GM21717 (cell line): ENCODE results near the gene TBC1D5.

Experiments used
- ATAC-seq: cut with Tn5 transposase; IDR thresholded peaks from one replicate; pipeline ENCODE4 v1.9.1; 2021; ENCODE audit warnings: mild to moderate bottlenecking, moderate library complexity; ENCODE audit not compliant: unreplicated experiment

Gene TBC1D5

GRCh38 chr3:17320266-17320665 is 422.2 kb downstream of the TBC1D5 start:
- ATAC-seq: no peak

GRCh38 chr3:17315897-17316296 is 426.5 kb downstream of the TBC1D5 start:
- ATAC-seq: no peak

GRCh38 chr3:17314171-17314570 is 428.3 kb downstream of the TBC1D5 start:
- no peak for ATAC-seq

GRCh38 chr3:17313746-17314145 is 428.7 kb downstream of the TBC1D5 start:
- ATAC-seq: no peak

GRCh38 chr3:17310983-17311382 is 431.4 kb downstream of the TBC1D5 start:
- no peak for ATAC-seq

- no peak for ATAC-seq
These were observed 434.5 kb downstream of the TBC1D5 start for GRCh38 chr3:17307887-17308286.

GRCh38 chr3:17307482-17307881 is 434.9 kb downstream of the TBC1D5 start:
- no peak for ATAC-seq

GRCh38 chr3:17304969-17305368 is 437.5 kb downstream of the TBC1D5 start:
- no peak for ATAC-seq

- no peak for ATAC-seq
These were observed 439.7 kb downstream of the TBC1D5 start for GRCh38 chr3:17302774-17303173.

- no peak for ATAC-seq
These were observed 440.3 kb downstream of the TBC1D5 start for GRCh38 chr3:17302170-17302569.

GRCh38 chr3:17301271-17301670 is 441.2 kb downstream of the TBC1D5 start:
- no peak for ATAC-seq

GRCh38 chr3:17300441-17300840 is 442.0 kb downstream of the TBC1D5 start:
- ATAC-seq: no peak

GRCh38 chr3:17298038-17298437 is 444.4 kb downstream of the TBC1D5 start:
- no peak for ATAC-seq

- no peak for ATAC-seq
These were observed 449.9 kb downstream of the TBC1D5 start for GRCh38 chr3:17292556-17292955.

GRCh38 chr3:17290894-17291293 is 451.5 kb downstream of the TBC1D5 start:
- no peak for ATAC-seq

GRCh38 chr3:17288839-17289399 is 453.5 kb downstream of the TBC1D5 start:
- no peak for ATAC-seq

- no peak for ATAC-seq
These were observed 455.3 kb downstream of the TBC1D5 start for GRCh38 chr3:17287006-17287689.

GRCh38 chr3:17278006-17278405 is 464.4 kb downstream of the TBC1D5 start:
- ATAC-seq: no peak

- no peak for ATAC-seq
These were observed 475.6 kb downstream of the TBC1D5 start for GRCh38 chr3:17266846-17267245.

- no peak for ATAC-seq
These were observed 480.6 kb downstream of the TBC1D5 start for GRCh38 chr3:17261627-17262369.

GRCh38 chr3:17260257-17260656 is 482.2 kb downstream of the TBC1D5 start:
- no peak for ATAC-seq

GRCh38 chr3:17259685-17260084 is 482.7 kb downstream of the TBC1D5 start:
- ATAC-seq: no peak
